KG1 (cell line): ENCODE results near the gene GKN2.
"Not testable (repeated sequence)": the region's sequence is repeated elsewhere in the genome, so short reads cannot be mapped to it uniquely, and the experiment has no call there.

ENCODE experiments used
- DNase-seq: peaks from one replicate; lab custom pipeline; 2025; lab: John Stamatoyannopoulos, UW

The GKN2 gene

DNA sequence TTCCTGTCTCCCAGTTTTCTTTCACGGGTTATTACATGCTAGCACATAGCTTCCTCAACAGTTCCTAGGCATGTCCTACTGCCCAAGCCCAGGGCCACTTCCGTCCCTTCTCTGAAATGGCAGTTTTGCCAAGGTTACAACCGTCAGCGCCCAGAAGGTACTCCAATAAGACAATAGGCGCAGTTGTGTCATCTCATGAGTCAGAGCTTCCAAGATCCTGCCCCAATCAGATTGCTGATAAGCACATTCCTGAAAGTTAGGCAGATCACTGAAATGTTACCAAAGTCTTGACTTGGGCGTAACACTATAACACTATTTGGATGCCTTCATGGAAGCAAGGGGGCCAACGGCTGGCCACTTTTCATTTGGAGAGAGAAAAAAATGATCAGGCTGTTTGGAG lies 34.2 kb downstream of the GKN2 start:
- no peak for DNase-seq

DNA sequence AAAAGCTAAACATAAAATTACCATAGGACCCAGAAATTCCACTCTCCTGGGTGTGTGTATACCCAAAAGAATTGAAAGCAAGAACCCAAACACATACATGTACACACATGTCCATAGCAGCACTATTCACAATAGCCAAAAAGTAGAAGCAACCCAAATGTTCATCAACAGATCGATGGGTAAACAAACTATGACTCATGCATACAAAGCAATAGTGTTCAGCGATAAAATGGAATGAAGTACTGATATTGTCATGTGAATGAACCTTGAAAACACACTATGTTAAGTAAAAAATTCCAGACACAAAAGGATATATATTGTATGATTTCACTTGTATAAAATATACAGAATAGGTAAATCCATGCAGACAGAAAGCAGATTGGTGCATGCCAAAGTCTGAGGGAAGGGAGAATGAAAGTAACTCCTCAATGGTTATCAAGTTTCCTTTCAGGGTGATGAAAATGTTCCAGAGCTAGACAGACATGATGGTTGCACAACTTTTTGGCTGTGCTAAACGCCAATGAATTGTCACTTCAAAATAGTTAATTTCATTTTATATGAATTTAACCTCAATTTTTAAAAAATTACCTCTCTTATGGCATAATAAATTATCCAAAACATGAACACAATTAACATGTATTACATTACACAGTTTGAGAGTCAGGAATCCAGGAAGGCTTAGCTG lies 35.5 kb downstream of the GKN2 start:
- no peak for DNase-seq

DNA sequence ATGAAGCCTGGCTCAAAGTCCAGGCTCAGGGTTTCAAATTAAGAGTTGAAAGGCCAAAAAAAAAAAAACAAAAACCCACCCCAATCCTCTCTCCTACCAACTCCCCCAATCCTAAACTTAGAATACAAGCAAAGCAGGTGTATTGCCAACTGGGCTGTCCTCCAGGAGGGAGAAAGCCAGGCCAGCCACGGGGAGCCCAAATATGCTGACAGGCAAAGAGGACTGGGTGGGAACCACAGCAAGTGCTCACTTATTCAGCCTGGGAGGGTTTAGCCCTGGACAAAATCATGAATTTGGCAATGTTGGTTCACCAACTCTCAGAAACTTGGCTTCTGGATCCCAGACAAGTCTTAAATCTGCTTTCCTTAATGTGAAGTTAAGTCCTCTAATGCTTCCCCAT lies 36.5 kb downstream of the GKN2 start:
- no peak for DNase-seq

DNA sequence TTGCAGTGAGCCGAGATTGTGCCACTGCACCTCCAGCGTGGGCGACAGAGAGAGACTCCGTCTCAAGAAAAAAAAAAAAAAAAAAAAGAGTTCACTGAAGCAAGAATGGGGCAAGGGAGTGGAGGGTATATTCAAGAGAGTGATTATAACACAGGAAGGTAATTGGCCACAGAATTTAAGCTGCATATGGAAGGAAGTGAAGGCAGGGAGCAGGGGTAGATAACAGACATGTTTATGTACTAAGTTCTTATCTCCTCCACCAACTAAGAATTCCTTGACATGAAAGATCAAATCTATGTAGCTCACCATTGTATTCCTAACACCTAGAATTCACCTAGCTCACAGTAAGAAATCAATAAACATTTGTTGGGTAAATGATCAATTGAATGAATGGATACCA lies 37.3 kb downstream of the GKN2 start:
- DNase-seq: no peak

DNA sequence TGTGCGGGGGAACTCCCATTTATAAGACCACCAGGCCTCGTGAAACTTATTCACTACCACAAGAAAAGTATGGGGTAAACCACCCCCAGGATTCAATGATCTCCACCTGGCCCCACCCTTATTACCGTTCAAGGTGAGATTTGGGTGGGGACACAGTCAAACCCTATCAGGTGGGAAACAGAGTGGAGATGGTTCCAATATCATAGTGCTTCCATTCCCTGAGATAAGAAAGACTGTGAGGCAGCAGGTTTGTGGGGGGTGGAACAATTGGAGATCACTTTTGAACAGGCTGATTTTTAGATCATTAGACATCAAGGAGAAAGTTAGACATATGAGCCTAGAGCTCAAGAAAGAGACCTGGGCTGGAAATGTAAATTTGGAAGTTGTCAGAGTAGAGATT lies 39.3 kb downstream of the GKN2 start:
- DNase-seq: no peak

DNA sequence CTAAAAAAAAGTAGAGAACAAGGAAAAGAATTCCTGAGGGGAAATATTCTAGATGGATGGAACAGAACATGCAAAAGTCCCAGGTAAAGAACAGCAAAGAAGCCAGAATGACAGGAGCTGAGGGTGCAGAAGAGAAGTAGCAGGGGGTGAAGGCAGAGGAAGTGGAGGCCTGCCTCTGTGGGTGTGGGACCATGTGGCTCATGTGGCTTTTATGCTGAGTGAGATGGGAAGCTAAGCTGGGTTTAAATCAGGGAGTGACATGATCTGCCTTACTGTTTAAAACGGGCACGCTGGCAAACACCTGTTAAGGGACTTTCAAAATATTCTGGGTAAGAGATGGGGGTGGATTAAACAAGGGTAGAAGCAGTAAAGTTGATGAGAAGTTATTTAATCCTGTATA lies 40.0 kb downstream of the GKN2 start:
- DNase-seq: no peak

DNA sequence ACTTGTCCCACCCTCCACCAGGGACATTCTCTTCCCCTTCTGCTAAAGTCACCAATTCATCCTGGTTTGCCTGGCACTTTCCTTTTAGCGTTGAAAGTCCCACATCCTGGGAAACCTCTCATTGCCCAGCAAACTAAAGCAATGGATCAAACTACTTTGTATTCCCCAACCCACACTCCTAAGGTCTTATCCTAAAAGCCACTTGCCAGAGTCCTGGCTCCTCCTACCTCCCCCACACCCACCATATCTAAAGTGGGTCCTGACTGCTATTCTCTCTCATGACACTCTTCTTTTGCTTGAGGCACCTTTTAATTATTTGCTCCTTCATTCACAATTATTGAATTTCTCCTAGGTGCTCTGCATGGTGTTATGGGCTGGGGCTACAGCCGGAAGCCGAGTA lies 40.6 kb downstream of the GKN2 start:
- no peak for DNase-seq

DNA sequence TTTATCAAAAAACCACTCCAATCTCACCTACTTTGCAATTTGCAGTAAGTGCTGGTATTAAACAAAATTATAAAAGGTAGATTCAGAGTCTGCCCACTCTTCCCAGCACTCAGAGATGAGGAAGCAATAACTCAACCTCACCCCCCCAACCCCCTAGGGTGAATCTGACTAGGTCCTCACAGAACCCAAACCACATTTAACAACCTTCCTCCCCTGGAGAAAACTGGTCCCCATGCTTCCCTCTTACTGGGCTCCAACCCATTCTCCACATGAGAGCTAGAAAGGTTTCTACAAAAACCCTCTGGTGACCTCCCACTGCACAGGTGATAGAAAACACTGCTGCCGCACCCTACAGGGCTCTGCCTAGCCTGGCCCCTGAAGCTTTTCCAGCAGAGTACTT lies 41.0 kb downstream of the GKN2 start:
- DNase-seq: no peak

DNA sequence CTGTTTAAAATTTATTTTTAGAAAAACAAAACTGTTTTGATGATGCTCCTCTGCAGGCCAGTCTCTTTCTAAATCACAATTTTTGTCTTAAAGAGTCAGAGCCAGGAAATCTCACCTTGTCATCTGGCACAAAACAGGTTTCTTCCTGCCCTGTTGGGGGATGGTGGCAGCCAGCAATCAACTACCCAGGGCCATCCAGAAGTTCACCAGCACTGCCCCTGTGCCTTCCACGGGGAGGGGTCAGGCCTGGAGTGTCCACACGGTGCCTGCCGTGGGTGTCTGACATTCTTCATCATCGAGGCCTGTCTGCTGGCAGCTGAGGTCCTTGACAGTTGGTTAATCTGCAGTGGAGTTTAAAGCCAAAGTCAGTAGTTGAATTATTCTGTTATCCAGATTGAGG lies 41.4 kb downstream of the GKN2 start:
- no peak for DNase-seq

DNA sequence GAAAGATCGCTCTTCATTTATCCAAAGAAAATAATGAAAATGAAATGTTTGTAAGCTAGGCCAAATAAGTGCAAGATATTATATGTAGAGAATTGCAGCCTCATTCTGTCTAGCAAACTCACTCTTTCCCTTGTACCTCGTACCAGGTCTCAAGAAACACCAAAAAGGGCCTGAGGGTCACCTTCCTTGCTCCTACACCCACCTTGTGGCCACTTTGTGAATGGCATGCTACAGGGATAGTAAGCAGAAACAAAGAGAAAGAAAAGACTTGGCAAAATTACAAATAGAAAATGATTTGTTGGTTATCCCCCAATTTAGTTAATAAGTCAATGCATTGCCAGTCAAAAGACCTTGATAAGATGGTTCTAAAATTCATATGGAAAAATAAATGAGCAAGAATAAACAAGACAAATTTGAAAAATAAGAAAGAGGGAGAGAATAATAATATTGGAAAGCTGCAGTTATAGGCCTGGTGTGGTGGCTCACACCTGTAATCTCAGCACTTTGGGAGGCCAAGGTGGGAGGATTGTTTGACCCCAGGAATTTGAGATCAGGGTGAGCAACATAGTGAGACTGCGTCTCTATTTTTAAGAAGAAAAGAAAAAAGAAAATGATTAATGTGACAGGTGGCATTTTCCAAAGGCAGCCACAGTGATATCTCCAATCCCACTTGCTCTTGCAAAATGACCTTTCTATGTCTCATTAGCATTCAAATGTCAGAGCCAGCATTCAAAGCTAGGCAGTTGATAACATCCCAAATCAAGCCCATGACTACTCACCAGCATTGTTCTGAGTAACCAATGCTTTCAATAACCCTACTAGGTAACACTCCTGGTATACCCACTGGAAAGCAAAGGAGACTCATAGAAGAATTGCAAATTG lies 42.7 kb downstream of the GKN2 start:
- DNase-seq: peak; percentile 69

DNA sequence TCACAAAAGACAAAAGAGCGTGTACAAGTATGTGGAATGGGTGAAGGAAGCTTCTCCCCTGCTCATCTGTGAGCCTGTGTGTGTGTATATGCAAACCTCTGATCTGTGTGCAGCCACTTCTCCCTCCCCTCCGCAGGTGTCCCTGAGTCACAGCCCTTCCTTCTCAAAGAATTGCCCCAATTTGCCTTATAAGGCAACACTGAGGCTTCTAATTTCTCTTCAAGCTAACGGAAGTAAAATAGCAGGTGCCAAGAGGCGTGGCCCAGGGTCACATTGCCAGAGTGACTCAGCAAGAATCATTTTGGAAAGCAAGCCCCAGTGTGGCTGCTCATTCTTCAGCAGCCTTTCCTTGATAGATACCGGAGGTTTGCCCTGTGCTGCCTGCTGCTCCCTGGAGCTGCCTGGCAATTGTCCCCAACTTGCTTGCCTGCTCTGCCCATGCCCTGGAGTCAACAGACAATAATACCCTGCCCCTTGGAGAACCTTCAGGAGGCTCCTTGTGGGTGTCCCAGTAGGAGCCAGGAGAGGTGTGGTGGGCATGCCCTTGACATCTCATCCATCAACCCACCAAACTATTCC lies 44.2 kb downstream of the GKN2 start:
- peak; percentile 87 for DNase-seq

DNA sequence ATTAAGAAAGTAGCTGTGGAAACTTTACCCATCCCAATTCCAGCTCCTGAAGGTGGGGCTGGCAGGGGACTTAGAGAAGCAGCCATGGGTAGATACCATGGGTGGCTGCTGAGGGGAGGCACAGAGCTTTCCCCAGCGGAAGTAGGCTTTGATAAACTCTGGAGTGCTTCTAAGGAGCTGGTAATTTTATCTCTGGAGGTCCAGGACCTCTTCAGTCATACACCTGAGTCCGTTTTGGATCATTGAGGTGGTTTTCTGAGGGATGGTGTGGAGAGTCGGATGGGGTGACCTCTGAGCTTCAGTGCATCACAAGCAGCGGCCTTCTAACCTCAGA lies 44.8 kb downstream of the GKN2 start:
- DNase-seq: no peak

DNA sequence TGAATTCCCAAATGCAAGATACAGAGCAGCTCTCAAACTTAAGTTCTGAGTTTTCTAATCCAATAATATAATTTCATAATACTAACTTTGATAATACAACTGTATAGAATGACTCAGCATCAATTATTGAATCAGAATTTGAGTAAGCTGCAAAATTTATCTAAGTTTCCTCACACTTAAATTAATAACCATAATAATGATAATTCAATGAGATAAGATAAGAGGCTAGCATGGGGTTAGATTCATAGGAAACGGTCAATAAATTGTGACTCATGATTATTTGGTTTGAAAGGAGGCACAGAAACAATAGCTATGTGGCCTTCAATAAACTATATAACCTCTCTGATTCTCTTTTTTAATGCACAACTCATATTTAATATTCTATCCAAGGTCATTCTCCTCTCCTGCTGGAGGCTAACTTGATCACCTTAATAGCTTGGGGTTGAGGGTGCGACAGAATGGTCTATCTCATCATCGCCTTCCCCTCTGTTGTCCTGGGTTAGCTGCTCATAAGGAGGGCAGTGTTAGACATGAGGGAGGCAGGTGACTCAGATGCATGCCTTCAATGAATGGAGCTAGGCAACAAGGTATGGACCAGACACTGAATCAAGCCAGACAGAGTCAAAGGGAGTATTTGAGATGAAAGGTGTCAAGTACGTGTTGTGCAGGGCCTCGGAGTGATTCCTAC lies 45.3 kb downstream of the GKN2 start:
- no peak for DNase-seq

DNA sequence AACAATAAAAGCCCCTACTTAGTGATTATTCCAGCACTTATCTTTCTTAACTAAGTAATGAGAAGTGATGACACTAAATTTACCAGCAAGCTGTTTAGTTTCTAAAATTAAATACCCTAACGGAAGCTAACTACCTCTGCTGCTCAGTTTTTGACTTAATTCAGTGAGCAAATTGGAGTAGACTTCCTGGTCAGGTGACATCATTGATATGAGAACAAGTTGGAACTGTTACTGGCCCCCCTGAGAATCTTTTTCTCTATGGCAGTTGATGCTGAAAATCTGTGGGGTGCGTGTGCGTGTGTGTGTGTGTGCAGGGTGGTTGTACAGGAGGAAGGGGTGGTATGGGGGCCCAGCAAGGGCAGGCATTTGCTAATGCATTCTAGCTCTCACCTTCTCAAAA lies 46.0 kb downstream of the GKN2 start:
- DNase-seq: no peak

DNA sequence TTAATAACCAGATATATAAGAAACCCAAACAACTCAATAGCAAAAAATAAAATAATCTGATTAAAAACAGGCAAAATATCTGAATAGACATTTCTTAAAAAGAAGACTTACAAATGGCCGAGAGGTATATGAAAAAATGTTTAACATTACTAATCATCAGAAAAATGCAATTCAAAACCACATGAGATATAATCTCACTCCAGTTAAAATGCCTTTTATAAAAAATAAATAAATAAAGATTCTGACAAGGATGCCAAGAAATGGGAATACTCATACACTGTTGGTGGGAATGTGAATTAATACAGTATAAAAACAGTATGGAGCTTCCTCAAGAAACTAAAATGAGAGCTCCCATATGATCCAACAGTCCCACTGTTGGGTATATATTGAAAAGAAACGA lies 47.6 kb downstream of the GKN2 start:
- no peak for DNase-seq

DNA sequence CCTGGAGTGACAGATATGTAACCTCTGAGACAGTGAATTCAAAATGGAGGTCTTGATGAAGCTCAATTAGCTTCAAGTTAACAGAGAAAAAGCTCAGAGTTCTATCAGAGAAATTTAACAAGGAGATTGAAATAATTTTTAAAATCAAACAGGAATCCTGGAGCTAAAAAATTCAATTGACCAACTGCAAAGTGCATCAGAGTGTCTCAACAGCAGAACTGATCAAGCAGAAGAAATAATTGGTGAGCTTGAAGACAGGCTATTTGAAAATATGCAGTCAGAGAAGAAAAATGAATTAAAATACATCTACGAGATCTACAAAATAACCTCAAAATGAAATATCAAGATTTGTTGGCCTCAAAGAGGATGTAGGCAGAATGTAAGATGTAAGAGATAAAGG lies 51.1 kb downstream of the GKN2 start:
- no peak for DNase-seq

DNA sequence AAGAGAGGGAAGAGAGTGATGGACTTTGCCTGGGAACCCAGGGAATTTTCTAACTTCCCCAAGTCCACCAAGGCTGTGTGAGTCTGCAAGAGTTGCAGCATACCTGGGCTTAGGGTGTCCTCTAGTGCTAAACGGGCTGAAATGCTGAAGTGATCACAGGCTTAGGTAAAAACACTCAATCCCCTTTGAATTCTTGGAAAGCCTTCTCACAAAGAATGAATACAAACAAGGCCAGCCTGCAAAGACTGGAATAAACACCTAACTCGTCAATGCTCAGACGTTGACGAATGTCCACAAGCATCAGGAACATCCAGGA lies 51.5 kb downstream of the GKN2 start:
- no peak for DNase-seq

DNA sequence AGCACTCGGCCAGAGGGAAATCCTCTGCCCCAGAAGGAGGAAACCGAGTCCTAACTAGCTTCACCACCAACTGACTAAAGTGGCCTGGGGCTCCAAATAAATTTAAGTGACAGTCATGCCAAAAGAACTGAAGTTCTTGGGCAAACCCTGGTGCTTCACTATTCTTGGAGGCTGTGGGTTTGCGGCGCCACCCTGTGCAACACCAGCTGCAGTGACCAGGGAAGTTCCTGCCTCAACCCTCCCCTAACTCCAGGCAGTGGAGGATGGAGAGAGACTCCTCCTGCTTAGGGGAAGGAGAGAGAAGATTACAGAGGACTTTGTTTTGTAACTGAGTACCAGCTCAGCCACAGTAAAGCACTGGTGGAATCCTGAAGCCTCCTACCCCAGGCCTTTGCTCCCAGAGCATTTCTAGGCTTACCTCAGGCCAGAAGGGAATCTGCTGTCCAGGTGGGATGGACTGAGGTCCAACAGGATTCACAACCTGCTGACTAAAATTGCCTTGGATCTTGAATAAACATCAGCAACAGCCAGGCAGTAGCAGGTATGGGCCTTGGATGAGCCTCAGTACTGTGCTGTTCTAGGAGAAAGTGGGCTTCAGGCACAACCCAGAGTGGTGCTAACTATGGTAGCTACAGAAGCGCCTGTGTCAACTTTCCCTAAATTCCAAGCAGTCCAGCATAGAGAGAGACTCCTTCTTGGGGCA lies 52.0 kb downstream of the GKN2 start:
- DNase-seq: no peak

DNA sequence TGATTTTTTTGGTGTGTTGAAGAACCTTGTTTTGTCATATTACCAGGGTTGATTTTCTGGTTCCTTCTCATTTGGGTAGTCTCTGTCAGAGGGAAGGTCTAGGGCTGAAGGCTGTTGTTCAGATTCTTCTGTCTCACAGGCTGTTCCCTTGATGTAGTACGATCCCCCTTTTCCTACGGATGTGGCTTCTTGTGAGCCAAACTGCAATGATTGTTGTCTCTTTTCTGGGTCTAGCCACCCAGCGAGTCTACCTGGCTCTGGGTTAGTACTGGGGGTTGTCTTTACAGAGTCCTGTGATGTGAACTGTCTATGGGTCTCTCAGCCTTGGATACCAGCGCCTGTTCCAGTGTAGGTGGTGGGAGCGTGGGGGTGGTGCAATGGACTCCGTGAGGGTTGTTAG lies 56.7 kb downstream of the GKN2 start:
- not testable (repeated sequence) for DNase-seq
